SK-N-MC (cell line): ENCODE data around the gene SPPL2A.
"Not testable (repeated sequence)": the region's sequence is repeated elsewhere in the genome, so short reads cannot be mapped to it uniquely, and the experiment has no call there.

Experiments
- DNase-seq: peaks from one replicate; pipeline ENCODE4 v3.0.0-alpha.2; 2011; ENCODE audit warnings: low read depth, low spot score
- H3K27ac ChIP-seq: fragments of 200-600 bp; sonication (generic); 2 replicates; pipeline ENCODE4 v1.5.1; 2016; ENCODE audit warnings: mixed run types
- H3K36me3 ChIP-seq: fragments of 200-600 bp; sonication (generic); 2 replicates; pipeline ENCODE4 v1.6.1; 2017; ENCODE audit warnings: antibody characterized with exemption, low read length, mixed read lengths; ENCODE audit not compliant: insufficient read depth
- H3K4me3 ChIP-seq: fragments of 200-600 bp; sonication (generic); 2 replicates; pipeline ENCODE4 v1.5.1; 2016
- H3K9ac ChIP-seq: fragments of 200-600 bp; sonication (generic); 2 replicates; pipeline ENCODE4 v1.8.0; 2017; ENCODE audit warnings: mixed run types, mixed read lengths; ENCODE audit not compliant: insufficient read length
- H3K9me3 ChIP-seq: fragments of 200-600 bp; sonication (generic); 2 replicates; pipeline ENCODE4 v1.6.1; 2017; ENCODE audit warnings: low read depth, mild to moderate bottlenecking, antibody characterized with exemption, low read length, moderate library complexity, mixed read lengths
- EZH2 ChIP-seq: fragments of 200-600 bp; sonication (generic); IDR thresholded peaks from one replicate; pipeline ENCODE4 v1.6.1; 2017; ENCODE audit warnings: antibody characterized with exemption
- FOXP2 ChIP-seq: optimal IDR thresholded peaks from 2 replicates; pipeline ENCODE3; 2011; ENCODE audit warnings: mild to moderate bottlenecking, moderate library complexity; ENCODE audit not compliant: insufficient read depth; ENCODE audit errors: extremely low read length, control extremely low read depth
- POLR2AphosphoS5 ChIP-seq: IDR thresholded peaks from 2 replicates; pipeline ENCODE4 v1.6.1; 2012; ENCODE audit warnings: mild to moderate bottlenecking, low read depth, low read length, borderline replicate concordance

Gene SPPL2A, protein sequence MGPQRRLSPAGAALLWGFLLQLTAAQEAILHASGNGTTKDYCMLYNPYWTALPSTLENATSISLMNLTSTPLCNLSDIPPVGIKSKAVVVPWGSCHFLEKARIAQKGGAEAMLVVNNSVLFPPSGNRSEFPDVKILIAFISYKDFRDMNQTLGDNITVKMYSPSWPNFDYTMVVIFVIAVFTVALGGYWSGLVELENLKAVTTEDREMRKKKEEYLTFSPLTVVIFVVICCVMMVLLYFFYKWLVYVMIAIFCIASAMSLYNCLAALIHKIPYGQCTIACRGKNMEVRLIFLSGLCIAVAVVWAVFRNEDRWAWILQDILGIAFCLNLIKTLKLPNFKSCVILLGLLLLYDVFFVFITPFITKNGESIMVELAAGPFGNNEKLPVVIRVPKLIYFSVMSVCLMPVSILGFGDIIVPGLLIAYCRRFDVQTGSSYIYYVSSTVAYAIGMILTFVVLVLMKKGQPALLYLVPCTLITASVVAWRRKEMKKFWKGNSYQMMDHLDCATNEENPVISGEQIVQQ

GRCh38 chr15:50765195-50765967, at the start of gene SPPL2A:
TSS of gene SPPL2A (minus strand) at chr15:50765706. CDS start at chr15:50765533, 173 bp downstream.
- DNase-seq = peak; percentile 45
- H3K4me3 ChIP-seq = peak within 1 kb of the TSS; percentile 99
- TF ChIP-seq POLR2AphosphoS5 (peak; percentile 68), FOXP2 (no peak), EZH2 (no peak)
- H3K9ac ChIP-seq = peak within 1 kb of the TSS; percentile 96
- H3K9me3 ChIP-seq = no peaks in the 10 kb centered on the region
- peak within 1 kb of the TSS; percentile 92 for H3K27ac ChIP-seq
- H3K36me3 ChIP-seq = no peaks in the 10 kb centered on the region

GRCh38 chr15:50814634-50815033, 49.1 kb upstream of the SPPL2A start:
- no peak for DNase-seq
- TF ChIP-seq EZH2 (no peak), FOXP2 (no peak), POLR2AphosphoS5 (no peak)
- Histone ChIP-seq H3K9ac (no peak overlapping the region), H3K36me3 (no peaks in the 10 kb centered on the region), H3K9me3 (no peaks in the 10 kb centered on the region), H3K27ac (peak overlapping the region; percentile 94), H3K4me3 (no peak overlapping the region)

DNA sequence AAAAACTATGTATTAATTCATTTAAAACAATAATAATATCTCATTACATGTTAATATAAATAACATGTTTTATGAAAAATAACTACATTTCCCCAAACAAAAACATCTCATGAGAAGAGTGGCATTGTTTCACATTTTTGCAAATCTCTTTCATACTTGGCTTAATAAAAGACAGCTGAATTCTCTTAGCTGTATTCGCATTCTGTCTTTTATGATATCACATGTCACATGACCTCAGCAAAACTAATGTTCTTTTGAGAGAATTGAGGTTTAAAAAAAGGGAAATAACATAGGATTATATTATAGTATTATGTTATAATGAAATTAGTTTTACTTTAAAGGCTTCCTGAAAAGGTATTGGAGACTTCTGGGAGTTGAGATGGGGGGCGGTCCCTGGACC, 48.4 kb upstream of the SPPL2A start:
- H3K36me3 ChIP-seq = no peaks in the 10 kb centered on the region
- TF ChIP-seq POLR2AphosphoS5 = no peak
- no peak for TF ChIP-seq EZH2
- TF ChIP-seq FOXP2 = no peak
- H3K9ac ChIP-seq = peak overlapping the region; percentile 54
- H3K27ac ChIP-seq = peak overlapping the region; percentile 94
- H3K4me3 ChIP-seq = no peak overlapping the region
- DNase-seq = no peak
- H3K9me3 ChIP-seq = no peaks in the 10 kb centered on the region

DNA sequence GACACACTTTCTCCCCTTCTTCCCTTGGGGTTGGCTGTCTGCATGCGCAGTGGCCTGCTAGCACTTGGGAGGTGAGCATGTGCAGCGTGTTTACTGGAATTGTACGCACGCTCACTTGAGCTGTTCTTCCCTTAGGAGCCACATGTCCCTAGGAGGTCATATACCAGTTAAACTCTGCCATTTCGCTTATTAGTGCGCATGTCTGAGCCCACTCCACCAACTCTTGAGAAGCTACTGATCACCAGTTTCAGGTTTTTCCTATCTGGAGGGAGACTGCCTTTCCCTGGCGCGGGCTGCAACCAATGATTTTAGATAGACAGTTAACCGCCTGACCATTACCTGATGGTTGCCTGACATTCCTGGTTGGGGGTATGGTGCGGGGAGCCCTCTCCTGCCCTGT, 47.6 kb upstream of the SPPL2A start:
- peak overlapping the region; percentile 94 for H3K27ac ChIP-seq
- no peak for DNase-seq

GRCh38 chr15:50812181-50812506, 46.6 kb upstream of the SPPL2A start:
- not testable (repeated sequence) for H3K27ac ChIP-seq, H3K4me3 ChIP-seq, H3K36me3 ChIP-seq, H3K9me3 ChIP-seq, DNase-seq, H3K9ac ChIP-seq

More for the DNA sequence above, 47.6 kb upstream of the SPPL2A start:
- no peak for TF ChIP-seq EZH2
- no peak for TF ChIP-seq FOXP2
- TF ChIP-seq POLR2AphosphoS5 = no peak
- Histone ChIP-seq H3K4me3 (0 out of 2 replicates have a peak overlapping the region, but pooled peaks have one; percentile 44), H3K36me3 (no peaks in the 10 kb centered on the region), H3K9me3 (no peaks in the 10 kb centered on the region), H3K9ac (peak overlapping the region; percentile 54)

DNA sequence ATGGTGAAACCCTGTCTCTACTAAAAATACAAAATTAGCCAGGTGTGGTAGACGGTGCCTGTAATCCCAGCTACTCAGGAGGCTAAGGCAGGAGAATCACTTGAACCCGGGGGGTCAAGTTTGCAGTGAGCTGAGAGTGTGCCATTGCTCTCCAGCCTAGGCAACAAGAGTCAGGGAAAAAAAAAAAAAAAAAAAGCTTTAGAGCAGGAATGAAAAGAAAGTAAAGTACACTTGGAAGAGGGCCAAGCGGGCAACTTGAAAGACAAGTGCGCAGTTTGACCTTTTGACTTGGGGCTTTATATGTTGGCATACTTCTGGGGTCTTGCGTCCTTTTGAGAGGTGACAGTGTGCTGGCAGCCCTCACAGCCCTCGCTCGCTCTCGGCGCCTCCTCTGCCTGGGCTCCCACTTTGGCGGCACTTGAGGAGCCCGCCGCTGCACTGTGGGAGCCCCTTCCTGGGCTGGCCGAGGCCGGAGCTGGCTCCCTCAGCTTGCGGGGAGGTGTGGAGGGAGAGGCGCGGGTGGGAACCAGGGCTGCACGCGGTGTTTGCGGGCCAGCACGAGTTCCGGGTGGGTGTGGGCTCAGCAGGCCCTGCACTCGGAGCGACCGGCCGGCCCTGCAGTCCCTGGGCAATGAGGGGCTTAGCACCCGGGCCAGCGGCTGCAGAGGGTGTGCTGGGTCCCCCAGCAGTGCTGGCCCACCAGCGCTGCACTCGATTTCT, 46.1 kb upstream of the SPPL2A start:
- H3K9me3 ChIP-seq, H3K27ac ChIP-seq, DNase-seq, H3K36me3 ChIP-seq, H3K9ac ChIP-seq, H3K4me3 ChIP-seq: not testable (repeated sequence)

GRCh38 chr15:50810128-50810527, 44.6 kb upstream of the SPPL2A start:
- Histone ChIP-seq H3K9ac (no peak overlapping the region), H3K36me3 (no peaks in the 10 kb centered on the region), H3K9me3 (no peaks in the 10 kb centered on the region), H3K4me3 (no peak overlapping the region), H3K27ac (peak overlapping the region; percentile 3; the same call in 1 of the 2 replicates)
- no peak for DNase-seq
- TF ChIP-seq POLR2AphosphoS5 (no peak), FOXP2 (no peak), EZH2 (no peak)

GRCh38 chr15:50808728-50809127, 43.2 kb upstream of the SPPL2A start:
- Histone ChIP-seq H3K36me3 (no peaks in the 10 kb centered on the region), H3K9me3 (no peaks in the 10 kb centered on the region)
- TF ChIP-seq FOXP2 (no peak), POLR2AphosphoS5 (no peak), EZH2 (no peak)

More at GRCh38 chr15:50808728-50809127, 43.2 kb upstream of the SPPL2A start:
- DNase-seq = no peak
- no peak overlapping the region for H3K9ac ChIP-seq
- H3K4me3 ChIP-seq = no peak overlapping the region
- no peak overlapping the region for H3K27ac ChIP-seq
